HG03521 (cell line): ENCODE data around the gene ZNF888.
"Not testable (repeated sequence)": the region's sequence is repeated elsewhere in the genome, so short reads cannot be mapped to it uniquely, and the experiment has no call there.

Experiments
- ATAC-seq: cut with Tn5 transposase; IDR thresholded peaks from one replicate; pipeline ENCODE4 v1.9.1; 2021; ENCODE audit warnings: mild to moderate bottlenecking, moderate library complexity; ENCODE audit not compliant: unreplicated experiment

The ZNF888 gene

GRCh38 chr19:52922841-52923777 lies at the start of gene ZNF888:
Gene ZNF888 (minus strand): TSS chr19:52923428. CDS start chr19:52917873, 5,555 bp downstream.
- peak; percentile 90 for ATAC-seq

GRCh38 chr19:52967772-52968171 lies 44.5 kb upstream of the ZNF888 start:
- ATAC-seq: no peak

GRCh38 chr19:52963247-52963618 lies 40.0 kb upstream of the ZNF888 start:
- ATAC-seq: no peak

GRCh38 chr19:52962394-52963246 lies 39.4 kb upstream of the ZNF888 start, which contains the start of gene ZNF816:
Gene ZNF816 (minus strand): TSS chr19:52962881. CDS start chr19:52956089, 6,792 bp downstream.
- ATAC-seq: peak; percentile 98

GRCh38 chr19:52961981-52962380 lies 38.8 kb upstream of the ZNF888 start:
- no peak for ATAC-seq

- ATAC-seq: no peak
Measured at GRCh38 chr19:52959613-52960295, 36.5 kb upstream of the ZNF888 start.

- no peak for ATAC-seq
Measured at GRCh38 chr19:52957591-52957990, 34.4 kb upstream of the ZNF888 start.

GRCh38 chr19:52956917-52957316 lies 33.7 kb upstream of the ZNF888 start:
- no peak for ATAC-seq

- no peak for ATAC-seq
Measured at GRCh38 chr19:52949422-52949821, 26.2 kb upstream of the ZNF888 start.

- no peak for ATAC-seq
Measured at GRCh38 chr19:52948025-52948770, 25.0 kb upstream of the ZNF888 start.

- ATAC-seq: no peak
Measured at GRCh38 chr19:52946322-52947310, 23.4 kb upstream of the ZNF888 start.

- ATAC-seq: no peak
Measured at GRCh38 chr19:52945652-52946321, 22.6 kb upstream of the ZNF888 start.

- not testable (repeated sequence) for ATAC-seq
Measured at GRCh38 chr19:52944703-52945493, 21.7 kb upstream of the ZNF888 start.

GRCh38 chr19:52943884-52944643 lies 20.8 kb upstream of the ZNF888 start:
- ATAC-seq: no peak

GRCh38 chr19:52943134-52943883 lies 20.1 kb upstream of the ZNF888 start:
- no peak for ATAC-seq
